SKM-1 treated with dmso at 0.1 percent for 144 hours (cell line): Measurements from ENCODE around the gene CLTB.
"Not testable (repeated sequence)": the region's sequence is repeated elsewhere in the genome, so short reads cannot be mapped to it uniquely, and the experiment has no call there.

Experiments used
- DNase-seq: peaks from one replicate; lab custom pipeline; 2025; ENCODE audit not compliant: unreplicated experiment; lab: John Stamatoyannopoulos, UW

Gene CLTB

GRCh38 chr5:176427971-176428370 is 11.6 kb upstream of the CLTB start:
- no peak for DNase-seq

- DNase-seq: no peak
Measured at GRCh38 chr5:176426876-176427275, 10.5 kb upstream of the CLTB start.

GRCh38 chr5:176425791-176426190 is 9.5 kb upstream of the CLTB start:
- DNase-seq: no peak

- DNase-seq: no peak
Measured at GRCh38 chr5:176425138-176425537, 8.8 kb upstream of the CLTB start.

- DNase-seq: no peak
Measured at GRCh38 chr5:176424181-176424580, 7.8 kb upstream of the CLTB start.

GRCh38 chr5:176420972-176421544 is 4.7 kb upstream of the CLTB start:
- DNase-seq: no peak

GRCh38 chr5:176420086-176420485 is 3.7 kb upstream of the CLTB start:
- DNase-seq: no peak

- DNase-seq: no peak
Measured at GRCh38 chr5:176418251-176418650, 1.9 kb upstream of the CLTB start.

- DNase-seq: no peak
Measured at GRCh38 chr5:176416965-176417364, 626 bp upstream of the CLTB start.

GRCh38 chr5:176415240-176415951 is 943 bp downstream of the CLTB start:
- no peak for DNase-seq

GRCh38 chr5:176414704-176415103 is 1.6 kb downstream of the CLTB start:
- DNase-seq: no peak

GRCh38 chr5:176413709-176414191 is 2.6 kb downstream of the CLTB start:
- DNase-seq: no peak

GRCh38 chr5:176413255-176413565 is 3.1 kb downstream of the CLTB start:
- DNase-seq: no peak

GRCh38 chr5:176412517-176413254 is 3.7 kb downstream of the CLTB start:
- DNase-seq: no peak

GRCh38 chr5:176410486-176411180 is 5.7 kb downstream of the CLTB start:
- no peak for DNase-seq

- DNase-seq: no peak
Measured at GRCh38 chr5:176409765-176410164, 6.6 kb downstream of the CLTB start.

GRCh38 chr5:176408590-176408989 is 7.7 kb downstream of the CLTB start:
- no peak for DNase-seq

- DNase-seq: not testable (repeated sequence)
Measured at GRCh38 chr5:176408252-176408573, 8.1 kb downstream of the CLTB start.

- DNase-seq: no peak
Measured at GRCh38 chr5:176407456-176408251, 8.7 kb downstream of the CLTB start.

GRCh38 chr5:176406436-176407052 is 9.8 kb downstream of the CLTB start:
- DNase-seq: no peak
